H9 (cell line): ENCODE measurements around the gene RASGEF1C. TPM values are rescaled to one million over a fixed set of nuclear protein-coding genes. Genes with fewer than 3 reads are reported as not detected.

Experiments
- DNase-seq: peaks from one replicate; pipeline ENCODE4 v3.0.0-alpha.2; 2017
- H2AFZ ChIP-seq: one replicate; pipeline ENCODE4 v1.6.1; 2013; ENCODE audit warnings: mild to moderate bottlenecking, low read length, control low read depth, moderate library complexity
- H2AK5ac ChIP-seq: 2 replicates; pipeline ENCODE4 v1.6.1; 2013; ENCODE audit warnings: low read length, control low read depth, mixed read lengths; ENCODE audit not compliant: insufficient read length
- H2BK120ac ChIP-seq: one replicate; pipeline ENCODE4 v1.6.1; 2013; ENCODE audit warnings: low read depth, mild to moderate bottlenecking, low read length, control low read depth, inconsistent platforms; ENCODE audit not compliant: poor library complexity, severe bottlenecking
- H2BK12ac ChIP-seq: 2 replicates; pipeline ENCODE4 v1.6.1; 2013; ENCODE audit warnings: low read length, control low read depth, mixed read lengths, low read depth; ENCODE audit not compliant: insufficient read length
- H2BK15ac ChIP-seq: 2 replicates; pipeline ENCODE4 v1.6.1; 2013; ENCODE audit warnings: low read depth, low read length, control low read depth
- H2BK20ac ChIP-seq: one replicate; pipeline ENCODE4 v1.6.1; 2013; ENCODE audit warnings: low read depth, mild to moderate bottlenecking, low read length, control low read depth, inconsistent platforms; ENCODE audit not compliant: poor library complexity, severe bottlenecking
- H2BK5ac ChIP-seq: 2 replicates; pipeline ENCODE4 v1.6.1; 2013; ENCODE audit warnings: low read length, control low read depth, mixed read lengths; ENCODE audit not compliant: insufficient read length
- H3K14ac ChIP-seq: 2 replicates; pipeline ENCODE4 v1.6.1; 2013; ENCODE audit warnings: low read length, control low read depth; ENCODE audit not compliant: insufficient read depth
- H3K18ac ChIP-seq: 2 replicates; pipeline ENCODE4 v1.6.1; 2013; ENCODE audit warnings: low read depth, mild to moderate bottlenecking, mixed read lengths, low read length, control low read depth; ENCODE audit not compliant: insufficient read length
- H3K23ac ChIP-seq: 2 replicates; pipeline ENCODE4 v1.6.1; 2013; ENCODE audit warnings: low read length, control low read depth, mixed read lengths, low read depth; ENCODE audit not compliant: insufficient read length
- H3K23me2 ChIP-seq: 2 replicates; pipeline ENCODE4 v1.6.1; 2013; ENCODE audit warnings: low read depth, mild to moderate bottlenecking, mixed read lengths, low read length, control low read depth; ENCODE audit not compliant: insufficient read length, poor library complexity, severe bottlenecking
- H3K27ac ChIP-seq: 2 replicates; pipeline ENCODE4 v1.5.1; 2013; ENCODE audit warnings: low read length, control low read depth, mixed read lengths, low read depth; ENCODE audit not compliant: insufficient read length
- H3K27me3 ChIP-seq: 2 replicates; pipeline ENCODE4 v1.6.1; 2013; ENCODE audit warnings: low read length, control low read depth, inconsistent platforms; ENCODE audit not compliant: insufficient read depth
- H3K4ac ChIP-seq: 2 replicates; pipeline ENCODE4 v1.6.1; 2013; ENCODE audit warnings: low read depth, mild to moderate bottlenecking, control low read depth, inconsistent platforms, low read length, moderate library complexity
- H3K4me1 ChIP-seq: 2 replicates; pipeline ENCODE4 v1.6.1; 2013; ENCODE audit warnings: low read length, control low read depth, inconsistent platforms; ENCODE audit not compliant: insufficient read depth
- H3K4me2 ChIP-seq: 2 replicates; pipeline ENCODE4 v1.6.1; 2013; ENCODE audit warnings: low read length, control low read depth, mixed read lengths; ENCODE audit not compliant: insufficient read length, insufficient read depth
- H3K56ac ChIP-seq: 2 replicates; pipeline ENCODE4 v1.6.1; 2013; ENCODE audit warnings: low read depth, mild to moderate bottlenecking, mixed read lengths, low read length, control low read depth; ENCODE audit not compliant: insufficient read length
- H3K79me1 ChIP-seq: 2 replicates; pipeline ENCODE4 v1.6.1; 2013; ENCODE audit warnings: low read depth, mild to moderate bottlenecking, moderate library complexity, low read length, control low read depth, inconsistent platforms; ENCODE audit not compliant: insufficient read depth, poor library complexity, severe bottlenecking
- H3K79me2 ChIP-seq: 2 replicates; pipeline ENCODE4 v1.6.1; 2013; ENCODE audit warnings: low read length, control low read depth, inconsistent platforms; ENCODE audit not compliant: insufficient read depth
- H3K9ac ChIP-seq: 2 replicates; pipeline ENCODE4 v1.6.1; 2013; ENCODE audit warnings: low read length, control low read depth, mixed read lengths; ENCODE audit not compliant: insufficient read length; ENCODE audit errors: extremely low read depth
- H3K9me3 ChIP-seq: one replicate; pipeline ENCODE4 v1.6.1; 2013; ENCODE audit warnings: low read depth, low read length, inconsistent platforms; ENCODE audit not compliant: control insufficient read depth
- H3T11ph ChIP-seq: one replicate; pipeline ENCODE4 v1.6.1; 2013; ENCODE audit warnings: mild to moderate bottlenecking, low read length, control low read depth, inconsistent platforms
- H4K20me1 ChIP-seq: one replicate; pipeline ENCODE4 v1.6.1; 2013; ENCODE audit not compliant: control insufficient read depth, insufficient read length, insufficient read depth
- H4K5ac ChIP-seq: 2 replicates; pipeline ENCODE4 v1.6.1; 2013; ENCODE audit warnings: low read depth, mild to moderate bottlenecking, mixed read lengths, low read length, control low read depth; ENCODE audit not compliant: insufficient read length
- H4K8ac ChIP-seq: replicated peaks from 2 replicates; pipeline ENCODE4 v1.6.1; 2013; ENCODE audit warnings: low read length, control low read depth, mixed read lengths, low read depth; ENCODE audit not compliant: insufficient read length
- H4K91ac ChIP-seq: 2 replicates; pipeline ENCODE4 v1.6.1; 2013; ENCODE audit warnings: low read depth, mild to moderate bottlenecking, moderate library complexity, mixed read lengths, low read length, control low read depth; ENCODE audit not compliant: insufficient read length
- H3K27ac Mint-ChIP-seq, 3 experiments: 2 replicates in 2 of 3; 3 replicates in 1 of 3; pipeline ENCODE4 v1.8.0; 2020 to 2021; ENCODE audit warnings: mixed read lengths in 3 of 3, mild to moderate bottlenecking in 1 of 3, moderate library complexity in 1 of 3
- H3K27me3 Mint-ChIP-seq: 2 replicates; pipeline ENCODE4 v1.8.0; 2021; ENCODE audit warnings: low read depth, mild to moderate bottlenecking, moderate library complexity, mixed read lengths
- H3K36me3 Mint-ChIP-seq, 3 experiments: 2 replicates in 2 of 3; 3 replicates in 1 of 3; pipeline ENCODE4 v1.8.0; 2020 to 2021; ENCODE audit warnings: low read depth in 3 of 3, mixed read lengths in 3 of 3; ENCODE audit not compliant: insufficient read depth in 1 of 3
- H3K4me1 Mint-ChIP-seq, 2 experiments: 2 replicates each; pipeline ENCODE4 v1.8.0; 2020; ENCODE audit warnings: mixed read lengths in 2 of 2
- H3K4me3 Mint-ChIP-seq, 2 experiments: 2 replicates in 1 of 2; 3 replicates in 1 of 2; pipeline ENCODE4 v1.8.0; 2020 to 2021; ENCODE audit warnings: mild to moderate bottlenecking in 2 of 2, mixed read lengths in 2 of 2, moderate library complexity in 1 of 2
- H3K9me3 Mint-ChIP-seq, 2 experiments: 2 replicates in 1 of 2; 3 replicates in 1 of 2; pipeline ENCODE4 v1.8.0; 2020; ENCODE audit warnings: mild to moderate bottlenecking in 2 of 2, mixed read lengths in 2 of 2, moderate library complexity in 1 of 2
- WGBS: extraction: QIAGEN DNeasy Blood & Tissue Kit; methylation state at CpG from one replicate; pipeline ENCODE4 v1.1.7; 2013; ENCODE audit warnings: missing lambda C conversion rate, low lambda C conversion rate, mixed read lengths; ENCODE audit not compliant: insufficient read length; ENCODE audit errors: extremely low coverage; 5-methylcytosine and 5-hydroxymethylcytosine counted together
- total RNA-seq: library from RNA; stranded (reverse); gene quantifications from 2 replicates; pipeline ENCODE4 v1.2.1, GENCODE V29; 2021
- TF ChIP-seq, protein P1 (sequence below): fragments of 200-600 bp; sonication (generic); conservative IDR thresholded peaks from 3 replicates; pipeline ENCODE4 v1.8.0; 2021; ENCODE audit warnings: antibody characterized with exemption, mild to moderate bottlenecking

The RASGEF1C gene
- total RNA-seq, 1 experiment from 2014 or later, result 0.83 TPM

DNA sequence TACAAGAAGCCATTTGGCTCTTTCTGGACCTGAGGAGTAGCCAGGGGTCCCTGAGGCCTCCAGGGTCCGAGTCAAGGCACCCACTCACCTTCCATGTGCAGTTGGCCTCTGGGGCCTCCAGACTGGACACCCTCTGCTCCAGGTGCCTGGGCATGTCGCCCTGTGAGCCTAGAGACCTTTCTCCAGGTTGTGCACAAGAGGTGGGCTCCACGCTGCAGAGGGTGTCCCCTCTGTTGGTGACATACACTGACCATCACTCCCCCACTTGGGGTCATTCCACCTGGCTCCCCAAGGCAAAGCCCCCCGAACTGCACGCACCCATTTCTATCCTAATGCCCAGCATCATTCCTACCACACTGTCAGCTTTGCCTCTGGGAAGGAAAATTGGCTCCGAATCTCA lies 48.8 kb downstream of the RASGEF1C start:
- H3K4me3 Mint-ChIP-seq, result no peak overlapping the region
- no peaks in the 10 kb centered on the region for H4K20me1 ChIP-seq

More for the DNA sequence above, 48.8 kb downstream of the RASGEF1C start:
- Histone ChIP-seq H3K9ac (no peak overlapping the region), H3K79me2 (no peaks in the 10 kb centered on the region), H3K14ac (no peak overlapping the region), H2BK5ac (no peak overlapping the region), H3K4ac (no peak overlapping the region), H3K4me2 (no peak overlapping the region), H2BK20ac (no peak overlapping the region), H3K79me1 (no peaks in the 10 kb centered on the region), H3K9me3 (no peaks in the 10 kb centered on the region), H4K5ac (no peak overlapping the region), H2BK15ac (no peak overlapping the region), H3K27ac (no peak overlapping the region), H3K18ac (no peak overlapping the region), H2BK120ac (no peak overlapping the region), H2BK12ac (no peak overlapping the region), H2AFZ (no peak overlapping the region), H3K56ac (no peak overlapping the region), H2AK5ac (no peak overlapping the region), H3T11ph (no peak overlapping the region), H4K91ac (no peak overlapping the region), H3K23ac (no peak overlapping the region), H3K27me3 (no peaks in the 10 kb centered on the region), H4K8ac (no peak overlapping the region), H3K4me1 (no peaks in the 10 kb centered on the region), H3K23me2 (no peaks in the 10 kb centered on the region)
- TF ChIP-seq, protein P1, sequence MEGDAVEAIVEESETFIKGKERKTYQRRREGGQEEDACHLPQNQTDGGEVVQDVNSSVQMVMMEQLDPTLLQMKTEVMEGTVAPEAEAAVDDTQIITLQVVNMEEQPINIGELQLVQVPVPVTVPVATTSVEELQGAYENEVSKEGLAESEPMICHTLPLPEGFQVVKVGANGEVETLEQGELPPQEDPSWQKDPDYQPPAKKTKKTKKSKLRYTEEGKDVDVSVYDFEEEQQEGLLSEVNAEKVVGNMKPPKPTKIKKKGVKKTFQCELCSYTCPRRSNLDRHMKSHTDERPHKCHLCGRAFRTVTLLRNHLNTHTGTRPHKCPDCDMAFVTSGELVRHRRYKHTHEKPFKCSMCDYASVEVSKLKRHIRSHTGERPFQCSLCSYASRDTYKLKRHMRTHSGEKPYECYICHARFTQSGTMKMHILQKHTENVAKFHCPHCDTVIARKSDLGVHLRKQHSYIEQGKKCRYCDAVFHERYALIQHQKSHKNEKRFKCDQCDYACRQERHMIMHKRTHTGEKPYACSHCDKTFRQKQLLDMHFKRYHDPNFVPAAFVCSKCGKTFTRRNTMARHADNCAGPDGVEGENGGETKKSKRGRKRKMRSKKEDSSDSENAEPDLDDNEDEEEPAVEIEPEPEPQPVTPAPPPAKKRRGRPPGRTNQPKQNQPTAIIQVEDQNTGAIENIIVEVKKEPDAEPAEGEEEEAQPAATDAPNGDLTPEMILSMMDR, result no peak
- DNase-seq, result no peak
- no peaks in the 10 kb centered on the region for H3K4me1 Mint-ChIP-seq
- H3K27ac Mint-ChIP-seq, result no peak overlapping the region
- peaks cover 7% of the 10 kb centered on the region for H3K27me3 Mint-ChIP-seq
- H3K36me3 Mint-ChIP-seq, result no peaks in the 10 kb centered on the region
- WGBS, result no CpG with 5 or more reads among the region's 6 CpGs
- no peaks in the 10 kb centered on the region; a peak in 2 of 5 replicates for H3K9me3 Mint-ChIP-seq
